GM19452 (cell line): ENCODE results near the gene IFIT2.
"Not testable (repeated sequence)": the region's sequence is repeated elsewhere in the genome, so short reads cannot be mapped to it uniquely, and the experiment has no call there.

Experiments used
- ATAC-seq: cut with Tn5 transposase; IDR thresholded peaks from one replicate; pipeline ENCODE4 v1.9.1; 2021; ENCODE audit not compliant: unreplicated experiment

The IFIT2 gene

GRCh38 chr10:89301721-89302445, at the start of gene IFIT2:
TSS of gene IFIT2 (plus strand) at chr10:89302046. CDS start at chr10:89302124, 78 bp downstream.
- peak; percentile 67 for ATAC-seq

- ATAC-seq, result no peak
Measured at GRCh38 chr10:89252225-89252585, 49.6 kb upstream of the IFIT2 start.

- ATAC-seq, result not testable (repeated sequence)
Measured at GRCh38 chr10:89255091-89255579, 46.7 kb upstream of the IFIT2 start.

- ATAC-seq, result no peak
Measured at GRCh38 chr10:89255793-89256192, 46.1 kb upstream of the IFIT2 start.

DNA sequence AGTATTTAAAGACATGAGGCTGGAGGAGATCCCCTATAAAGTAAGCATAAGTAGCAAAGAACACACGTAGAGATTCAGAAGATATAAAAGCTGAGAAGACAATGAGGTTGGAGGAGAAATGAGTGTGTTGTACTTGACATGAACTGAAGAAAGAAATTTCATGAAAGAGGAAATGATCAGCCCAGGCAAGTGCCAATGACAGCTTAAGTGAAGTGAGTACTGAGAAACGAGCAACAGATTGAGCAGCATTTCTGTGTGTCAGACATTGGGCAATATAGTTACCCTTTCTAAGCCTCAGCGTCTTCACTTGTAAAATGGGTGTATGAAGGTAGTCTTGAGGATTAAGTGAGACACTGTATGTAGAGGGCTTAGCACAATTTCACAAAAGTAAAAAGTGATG, 45.5 kb upstream of the IFIT2 start:
- ATAC-seq, result no peak

- ATAC-seq, result no peak
Measured at GRCh38 chr10:89256962-89257361, 44.9 kb upstream of the IFIT2 start.

- ATAC-seq, result no peak
Measured at GRCh38 chr10:89257581-89257980, 44.3 kb upstream of the IFIT2 start.

DNA sequence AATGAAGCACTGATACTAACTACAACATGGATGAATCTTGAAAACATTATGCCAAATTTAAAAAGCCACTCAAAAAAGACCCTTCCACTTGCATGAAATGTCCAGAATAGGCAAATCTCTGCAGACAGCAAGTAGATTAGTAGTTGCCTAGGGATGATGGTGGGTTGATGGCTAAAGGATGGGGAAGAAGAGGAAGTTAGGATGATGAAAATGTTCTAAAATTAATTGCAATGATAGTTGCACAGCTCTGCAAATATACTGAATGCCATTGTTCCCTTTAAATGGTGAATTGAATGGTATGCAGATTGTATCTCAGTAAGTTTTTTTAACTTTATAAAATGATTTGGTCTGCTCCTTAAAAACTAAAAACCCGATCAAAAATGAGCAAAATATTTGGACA, 43.0 kb upstream of the IFIT2 start:
- ATAC-seq, result no peak

DNA sequence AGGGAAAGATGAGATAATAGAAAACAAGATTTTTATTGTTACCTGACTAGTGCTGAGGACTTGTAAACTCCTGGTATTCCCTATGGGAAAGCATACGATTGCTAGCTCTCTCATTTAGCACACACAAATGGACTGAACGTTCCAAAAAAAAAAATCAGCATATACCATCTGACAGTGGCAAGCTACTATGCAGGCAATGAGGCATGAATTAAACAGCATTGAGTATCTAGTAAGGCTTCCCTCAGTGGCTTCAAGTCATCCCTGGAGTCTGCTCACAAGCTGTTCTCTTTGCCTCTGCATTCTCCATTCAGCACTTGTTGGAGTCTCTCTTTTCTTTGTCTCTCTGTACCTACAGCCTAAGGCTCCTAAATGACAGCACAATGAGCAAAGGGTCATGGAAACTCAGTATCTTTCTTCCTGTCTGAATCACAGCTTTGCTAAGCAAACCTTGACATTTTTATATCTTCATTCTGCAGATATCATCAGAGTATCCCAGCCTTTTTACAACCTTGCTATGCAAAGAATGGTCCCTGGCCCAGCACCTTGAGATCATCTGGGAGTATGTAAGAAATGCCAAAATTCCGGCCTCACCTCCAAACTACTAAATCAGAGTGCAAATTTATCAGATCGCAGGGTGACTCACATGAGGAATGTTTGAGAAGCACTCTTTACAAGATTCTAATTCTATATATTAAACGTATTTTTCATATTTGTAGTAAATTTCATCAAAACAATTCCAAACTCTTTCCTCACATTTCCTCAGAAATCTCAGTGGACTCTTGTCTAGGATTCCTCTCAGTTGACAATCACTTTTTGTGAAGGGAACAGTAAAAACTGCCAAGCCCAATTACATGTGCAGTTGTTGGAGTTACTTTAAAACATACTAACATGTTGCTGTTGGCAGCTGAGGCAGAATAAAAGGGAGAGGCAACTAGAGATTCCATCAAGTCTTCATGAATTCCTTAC, 39.5 kb upstream of the IFIT2 start:
- no peak for ATAC-seq

DNA sequence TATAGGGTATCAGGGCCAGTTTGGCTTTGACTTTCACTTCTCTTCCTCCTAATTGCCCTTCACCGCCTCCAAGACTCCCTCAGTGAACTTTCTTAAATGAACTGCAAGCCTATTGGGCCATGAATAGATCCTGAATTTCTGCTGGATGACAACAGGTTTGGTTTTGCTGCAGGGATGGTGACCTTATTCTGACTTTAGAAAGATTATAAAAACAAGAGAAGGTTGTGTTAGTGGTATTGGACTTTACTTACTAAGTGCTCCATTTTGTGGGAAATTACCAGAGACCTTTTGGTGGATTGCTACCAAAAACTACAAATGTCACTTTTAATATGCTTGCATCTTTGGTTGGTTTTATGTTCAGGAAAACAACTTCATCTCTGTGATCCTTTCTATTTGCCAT, 38.8 kb upstream of the IFIT2 start:
- ATAC-seq, result no peak

DNA sequence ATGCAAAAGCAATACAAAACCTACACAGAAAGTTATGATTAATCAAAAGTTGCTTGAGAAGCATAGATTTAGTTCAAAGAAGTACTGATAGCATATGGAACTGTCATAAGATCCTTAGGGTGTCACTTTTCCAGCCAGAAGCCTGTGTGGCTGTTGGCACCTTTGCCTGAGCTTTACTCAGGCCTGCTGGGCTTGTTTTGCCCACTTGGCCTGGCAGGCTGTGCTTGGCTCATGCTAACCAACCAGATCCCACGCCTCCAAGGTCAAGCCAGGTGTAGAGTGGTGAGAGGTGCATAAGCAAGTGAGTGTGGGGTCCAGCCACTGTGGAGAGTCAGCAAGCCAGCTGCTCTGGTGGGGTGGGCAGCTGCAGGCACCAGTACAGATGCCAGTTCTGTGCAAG, 38.3 kb upstream of the IFIT2 start:
- no peak for ATAC-seq

- no peak for ATAC-seq
Measured at GRCh38 chr10:89266721-89267453, 35.0 kb upstream of the IFIT2 start.

DNA sequence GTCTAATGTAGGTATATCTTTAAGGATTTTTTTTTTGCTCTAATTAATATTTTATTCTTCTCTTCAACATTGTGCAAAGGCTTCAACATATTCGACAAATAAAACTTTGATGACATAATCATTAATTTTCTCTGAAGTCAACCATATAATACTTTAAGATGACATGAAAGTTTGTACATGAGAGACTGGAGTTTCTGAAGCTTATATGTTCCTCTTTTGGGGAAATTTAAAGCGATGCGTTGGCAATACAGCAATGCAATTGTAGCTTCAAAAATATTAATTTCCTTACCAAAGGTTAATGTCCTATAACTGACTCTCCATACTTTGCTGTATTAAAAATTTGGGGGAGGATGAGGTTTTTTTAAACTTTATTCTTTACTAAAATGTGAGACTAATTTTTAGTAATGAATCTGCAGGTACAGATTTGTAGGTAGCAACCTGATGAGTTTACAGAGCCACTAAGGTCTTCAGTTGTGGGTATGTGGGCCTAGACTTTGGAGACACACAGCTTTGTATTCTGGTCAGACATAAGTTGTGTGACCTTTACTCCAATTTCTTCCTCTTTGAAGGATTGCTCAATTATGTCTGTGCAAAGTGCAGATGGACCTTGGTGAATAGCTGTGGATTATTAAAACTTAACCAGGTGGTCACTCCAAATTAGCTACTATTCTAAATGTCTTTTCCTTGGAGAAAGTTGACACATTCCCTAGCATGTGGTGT, 32.3 kb upstream of the IFIT2 start:
- ATAC-seq, result no peak

DNA sequence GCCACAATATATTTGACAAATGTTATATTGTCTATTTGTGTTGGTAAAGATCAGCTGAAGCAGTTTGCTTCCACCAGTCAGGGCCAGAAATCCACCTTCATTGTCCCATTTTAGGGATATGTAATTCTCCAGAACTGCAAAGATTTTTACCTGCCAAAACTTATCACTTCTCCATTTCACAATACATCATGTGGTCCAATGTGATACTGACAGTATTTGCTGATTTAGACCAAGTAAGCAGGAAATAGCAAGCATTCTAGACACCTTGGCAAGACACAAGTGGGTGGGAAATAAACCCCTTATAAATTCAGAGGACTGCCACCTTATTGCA, 31.7 kb upstream of the IFIT2 start:
- no peak for ATAC-seq

GRCh38 chr10:89271532-89271931, 30.3 kb upstream of the IFIT2 start:
- ATAC-seq, result no peak

DNA sequence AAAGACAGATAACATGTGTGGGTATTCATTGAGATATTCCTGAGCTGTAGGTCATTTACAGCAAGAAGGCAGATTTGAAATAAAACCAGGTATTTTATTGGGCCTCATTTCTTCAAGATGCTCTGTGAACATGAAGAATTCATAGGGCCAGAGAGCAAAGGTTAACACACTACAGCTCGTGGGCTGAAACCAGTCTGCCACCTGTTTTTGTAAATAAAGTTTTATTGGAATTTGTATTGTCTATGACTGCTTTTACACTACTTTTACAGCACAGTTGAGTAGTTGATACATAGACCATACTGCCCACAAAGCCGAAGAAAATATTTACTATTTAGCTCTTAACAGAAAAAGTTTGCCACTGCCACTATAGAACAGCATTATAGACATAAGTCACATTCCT, 28.2 kb upstream of the IFIT2 start:
- no peak for ATAC-seq

GRCh38 chr10:89274928-89275327, 26.9 kb upstream of the IFIT2 start:
- no peak for ATAC-seq

GRCh38 chr10:89275383-89275782, 26.5 kb upstream of the IFIT2 start:
- ATAC-seq, result no peak

DNA sequence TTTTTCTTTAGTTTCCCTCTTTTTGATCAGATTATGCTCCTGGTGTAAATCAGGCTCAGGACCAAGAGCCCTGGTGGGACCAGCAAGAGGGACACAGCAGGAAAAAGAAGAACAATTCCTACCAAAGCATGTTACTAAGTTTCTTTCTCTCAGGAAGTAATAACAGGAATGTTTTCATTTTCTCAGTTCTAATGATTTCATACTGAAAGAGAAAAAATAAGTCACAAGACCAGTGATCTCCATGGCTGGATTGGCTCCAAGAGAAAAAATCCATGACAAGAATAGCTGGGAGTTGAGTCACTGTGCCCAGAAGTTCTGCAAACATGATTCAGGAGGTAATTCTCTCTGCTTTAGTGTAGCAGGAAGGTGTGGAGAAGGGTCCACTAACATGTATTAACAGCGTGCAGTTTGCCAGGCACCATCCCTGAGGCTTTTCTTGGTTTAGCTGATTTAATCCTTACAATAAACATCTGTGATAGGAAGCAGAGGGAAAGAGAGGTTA, 23.8 kb upstream of the IFIT2 start:
- no peak for ATAC-seq

- ATAC-seq, result no peak
Measured at GRCh38 chr10:89278900-89279392, 22.9 kb upstream of the IFIT2 start.
